Pulmonary artery endothelial cell (primary cell): Measurements from ENCODE around the gene MAGI2. TPM values are rescaled to one million over a fixed set of nuclear protein-coding genes. Genes with fewer than 3 reads are reported as not detected.
"Not testable (repeated sequence)": the region's sequence is repeated elsewhere in the genome, so short reads cannot be mapped to it uniquely, and the experiment has no call there.

Source experiments
- DNase-seq: peaks from one replicate; pipeline ENCODE4 v3.0.0-alpha.2; 2011; ENCODE audit warnings: low read depth, low spot score
- total RNA-seq: library from RNA; depleted of rRNA; stranded (reverse); fragments of >200 nt; gene quantifications from 2 replicates; pipeline ENCODE4 v1.2.3, GENCODE V29; 2014

The MAGI2 gene
- total RNA-seq, 1 donor from 2014 or later, result 1.3 TPM

- no peak for DNase-seq
Observed at GRCh38 chr7:78567836-78568235, 885.6 kb downstream of the MAGI2 start.

- DNase-seq, result no peak
Observed at GRCh38 chr7:78565784-78566183, 887.7 kb downstream of the MAGI2 start.

- no peak for DNase-seq
Observed at GRCh38 chr7:78563191-78563590, 890.3 kb downstream of the MAGI2 start.

- no peak for DNase-seq
Observed at GRCh38 chr7:78562191-78562590, 891.3 kb downstream of the MAGI2 start.

GRCh38 chr7:78558566-78558965 is 894.9 kb downstream of the MAGI2 start:
- DNase-seq, result no peak

- no peak for DNase-seq
Observed at GRCh38 chr7:78543976-78544375, 909.5 kb downstream of the MAGI2 start.

- no peak for DNase-seq
Observed at GRCh38 chr7:78542981-78543380, 910.5 kb downstream of the MAGI2 start.

- DNase-seq, result no peak
Observed at GRCh38 chr7:78542541-78542940, 910.9 kb downstream of the MAGI2 start.

- no peak for DNase-seq
Observed at GRCh38 chr7:78539825-78540224, 913.6 kb downstream of the MAGI2 start.

GRCh38 chr7:78535655-78536054 is 917.8 kb downstream of the MAGI2 start:
- DNase-seq, result no peak

GRCh38 chr7:78530351-78530750 is 923.1 kb downstream of the MAGI2 start:
- no peak for DNase-seq

- no peak for DNase-seq
Observed at GRCh38 chr7:78529392-78529791, 924.1 kb downstream of the MAGI2 start.

- DNase-seq, result no peak
Observed at GRCh38 chr7:78528964-78529363, 924.5 kb downstream of the MAGI2 start.

- DNase-seq, result no peak
Observed at GRCh38 chr7:78523930-78524329, 929.5 kb downstream of the MAGI2 start.

GRCh38 chr7:78521961-78522360 is 931.5 kb downstream of the MAGI2 start:
- DNase-seq, result no peak

GRCh38 chr7:78516450-78516849 is 937.0 kb downstream of the MAGI2 start:
- no peak for DNase-seq

GRCh38 chr7:78514634-78515033 is 938.8 kb downstream of the MAGI2 start:
- DNase-seq, result no peak

- DNase-seq, result no peak
Observed at GRCh38 chr7:78510580-78511188, 942.8 kb downstream of the MAGI2 start.

GRCh38 chr7:78503301-78503700 is 950.2 kb downstream of the MAGI2 start:
- not testable (repeated sequence) for DNase-seq

GRCh38 chr7:78501064-78501463 is 952.4 kb downstream of the MAGI2 start:
- no peak for DNase-seq

GRCh38 chr7:78499971-78500370 is 953.5 kb downstream of the MAGI2 start:
- DNase-seq, result no peak

- DNase-seq, result no peak
Observed at GRCh38 chr7:78499283-78499682, 954.2 kb downstream of the MAGI2 start.

GRCh38 chr7:78497728-78498427 is 955.6 kb downstream of the MAGI2 start:
- DNase-seq, result no peak
